WTC11 (cell line): Measurements from ENCODE around the gene GHRHR. TPM values are rescaled to one million over a fixed set of nuclear protein-coding genes. Genes with fewer than 3 reads are reported as not detected.

Experiments
- ATAC-seq: fragments of 200-7000 bp; cut with Tn5 transposase; 2 replicates; pipeline ENCODE4 v1.10.0; 2021; ENCODE audit warnings: mild to moderate bottlenecking, moderate library complexity
- CTCF ChIA-PET: fragments of 300-600 bp; sonication (Branson Sonifier 250); formaldehyde crosslinking; loops from one replicate; lab custom pipeline; 2021; ENCODE audit warnings: antibody characterized with exemption; lab: Charles Lee
- POLR2A ChIA-PET: fragments of 350-600 bp; sonication (Branson Sonifier 250); formaldehyde crosslinking; loops from one replicate; lab custom pipeline; 2021; ENCODE audit warnings: antibody characterized with exemption; lab: Charles Lee
- DNase-seq: peaks from one replicate; pipeline ENCODE4 v3.0.0; 2021; ENCODE audit warnings: low spot score
- H3K27ac Mint-ChIP-seq: 2 replicates; pipeline ENCODE4 v1.8.0; 2021; ENCODE audit warnings: mixed read lengths
- H3K27me3 Mint-ChIP-seq: 2 replicates; pipeline ENCODE4 v1.8.0; 2021; ENCODE audit warnings: low read depth, mild to moderate bottlenecking, moderate library complexity, mixed read lengths
- H3K36me3 Mint-ChIP-seq: 2 replicates; pipeline ENCODE4 v1.8.0; 2021; ENCODE audit warnings: mixed read lengths
- H3K4me1 Mint-ChIP-seq: 2 replicates; pipeline ENCODE4 v1.8.0; 2022; ENCODE audit warnings: mixed read lengths
- H3K4me3 Mint-ChIP-seq: 2 replicates; pipeline ENCODE4 v1.8.0; 2021; ENCODE audit warnings: mild to moderate bottlenecking, moderate library complexity, mixed read lengths
- H3K9me3 Mint-ChIP-seq: 2 replicates; pipeline ENCODE4 v1.8.0; 2021; ENCODE audit warnings: mixed read lengths
- CTCF ChIP-seq: fragments of 200-600 bp; IDR thresholded peaks from 2 replicates; pipeline ENCODE4 v1.8.0; 2022; ENCODE audit warnings: antibody characterized with exemption
- E2F4 ChIP-seq: sonication (generic); formaldehyde crosslinking; IDR thresholded peaks from 2 replicates; pipeline ENCODE4 v1.8.1; 2022; ENCODE audit warnings: low read depth, mild to moderate bottlenecking, moderate library complexity, missing genetic modification reagents, borderline replicate concordance
- E2F5 ChIP-seq: sonication (generic); formaldehyde crosslinking; IDR thresholded peaks from 2 replicates; pipeline ENCODE4 v1.8.1; 2022; ENCODE audit warnings: mild to moderate bottlenecking, moderate library complexity, missing genetic modification reagents
- ERG ChIP-seq: fragments of 250-450 bp; sonication (Bioruptor Pico); IDR thresholded peaks from 2 replicates; pipeline ENCODE4 v1.8.0; 2021; ENCODE audit warnings: mild to moderate bottlenecking
- ESRRA ChIP-seq: sonication (generic); formaldehyde crosslinking; IDR thresholded peaks from 2 replicates; pipeline ENCODE4 v1.8.1; 2022; ENCODE audit warnings: mild to moderate bottlenecking, missing genetic modification reagents, borderline replicate concordance
- FOXK1 ChIP-seq: sonication (generic); formaldehyde crosslinking; IDR thresholded peaks from 2 replicates; pipeline ENCODE4 v1.8.0; 2022; ENCODE audit warnings: mild to moderate bottlenecking, moderate library complexity, missing genetic modification reagents
- HMGXB4 ChIP-seq: sonication (generic); formaldehyde crosslinking; IDR thresholded peaks from 2 replicates; pipeline ENCODE4 v1.8.1; 2023; ENCODE audit warnings: mild to moderate bottlenecking, moderate library complexity, missing genetic modification reagents
- MXD4 ChIP-seq: fragments of 250-450 bp; sonication (Bioruptor Pico); IDR thresholded peaks from 2 replicates; pipeline ENCODE4 v1.8.0; 2021; ENCODE audit warnings: mild to moderate bottlenecking, moderate library complexity, borderline replicate concordance
- NFYB ChIP-seq: sonication (generic); formaldehyde crosslinking; conservative IDR thresholded peaks from 2 replicates; pipeline ENCODE4 v1.8.0; 2022; ENCODE audit warnings: low read depth, missing genetic modification reagents
- NR1H2 ChIP-seq: sonication (generic); formaldehyde crosslinking; IDR thresholded peaks from 2 replicates; pipeline ENCODE4 v1.9.0; 2021; ENCODE audit warnings: mild to moderate bottlenecking, moderate library complexity, missing genetic modification reagents
- NR2C2 ChIP-seq: sonication (generic); formaldehyde crosslinking; IDR thresholded peaks from 2 replicates; pipeline ENCODE4 v1.8.0; 2022; ENCODE audit warnings: mild to moderate bottlenecking, missing genetic modification reagents
- PRDM15 ChIP-seq: sonication (generic); formaldehyde crosslinking; IDR thresholded peaks from 2 replicates; pipeline ENCODE4 v1.8.0; 2022; ENCODE audit warnings: missing genetic modification reagents
- PRRX2 ChIP-seq: fragments of 250-450 bp; sonication (Bioruptor Pico); IDR thresholded peaks from 2 replicates; pipeline ENCODE4 v1.8.0; 2021; ENCODE audit warnings: mild to moderate bottlenecking
- SMAD3 ChIP-seq: sonication (generic); formaldehyde crosslinking; IDR thresholded peaks from 2 replicates; pipeline ENCODE4 v1.8.0; 2022; ENCODE audit warnings: missing genetic modification reagents, mild to moderate bottlenecking, borderline replicate concordance
- ZBTB21 ChIP-seq: sonication (generic); formaldehyde crosslinking; IDR thresholded peaks from 2 replicates; pipeline ENCODE4 v1.8.1; 2023; ENCODE audit warnings: mild to moderate bottlenecking, missing genetic modification reagents, borderline replicate concordance
- ZMAT4 ChIP-seq: fragments of 250-450 bp; sonication (Bioruptor Pico); IDR thresholded peaks from 2 replicates; pipeline ENCODE4 v1.9.0; 2021; ENCODE audit warnings: mild to moderate bottlenecking
- ZNF281 ChIP-seq: sonication (generic); formaldehyde crosslinking; IDR thresholded peaks from 2 replicates; pipeline ENCODE4 v1.8.0; 2023; ENCODE audit warnings: mild to moderate bottlenecking, missing genetic modification reagents
- ZNF416 ChIP-seq: fragments of 250-450 bp; sonication (Bioruptor Pico); IDR thresholded peaks from 2 replicates; pipeline ENCODE4 v1.9.0; 2021; ENCODE audit warnings: mild to moderate bottlenecking, inconsistent platforms
- total RNA-seq: library from RNA; stranded (reverse); gene quantifications from 3 replicates; pipeline ENCODE4 v1.2.3, GENCODE V29; 2021

Gene GHRHR
- total RNA-seq, 1 experiment from 2014 or later: 5.0 TPM

- DNase-seq: no peak
- ChIA-PET CTCF (no interaction called here), POLR2A (no interaction called here)
- no peaks in the 10 kb centered on the region for H3K9me3 Mint-ChIP-seq
- H3K4me1 Mint-ChIP-seq: peaks cover 33% of the 10 kb centered on the region
- H3K27ac Mint-ChIP-seq: no peak overlapping the region
- ATAC-seq: no peak
- H3K36me3 Mint-ChIP-seq: no peaks in the 10 kb centered on the region
- H3K4me3 Mint-ChIP-seq: no peak overlapping the region
- no peaks in the 10 kb centered on the region for H3K27me3 Mint-ChIP-seq
- no peak for TF ChIP-seq HMGXB4
- no peak for TF ChIP-seq NR2C2 (CRISPR knock-in tag)
- TF ChIP-seq ZBTB21 (CRISPR knock-in tag): no peak
- TF ChIP-seq PRRX2 (CRISPR knock-in tag): no peak
- TF ChIP-seq FOXK1: no peak
- no peak for TF ChIP-seq ZMAT4 (CRISPR knock-in tag)
- no peak for TF ChIP-seq MXD4 (CRISPR knock-in tag)
- no peak for TF ChIP-seq PRDM15 (CRISPR knock-in tag)
- TF ChIP-seq ERG (CRISPR knock-in tag): no peak
- TF ChIP-seq SMAD3: no peak
- no peak for TF ChIP-seq ESRRA (CRISPR knock-in tag)
Measured at GRCh38 chr7:31017721-31018120, 54.0 kb downstream of the GHRHR start.

- Mint-ChIP-seq H3K36me3 (no peaks in the 10 kb centered on the region), H3K9me3 (no peaks in the 10 kb centered on the region), H3K4me1 (peaks cover 34% of the 10 kb centered on the region), H3K4me3 (no peak overlapping the region), H3K27ac (no peak overlapping the region), H3K27me3 (no peaks in the 10 kb centered on the region)
- ChIA-PET CTCF (interaction anchor here (0.9 to 2.5 kb wide), 5 partner anchors 35 to 229 kb away, joined by 4 to 15 read pairs (median 4); no protein-coding TSS in a partner anchor), POLR2A (no interaction called here)
- no peak for TF ChIP-seq PRRX2 (CRISPR knock-in tag)
- no peak for TF ChIP-seq ZNF416 (CRISPR knock-in tag)
- TF ChIP-seq ZMAT4 (CRISPR knock-in tag): no peak
- TF ChIP-seq E2F5: no peak
- TF ChIP-seq ZNF281 (CRISPR knock-in tag): no peak
- no peak for TF ChIP-seq CTCF
- no peak for TF ChIP-seq E2F4 (CRISPR knock-in tag)
- TF ChIP-seq NFYB (CRISPR knock-in tag): no peak
- TF ChIP-seq NR1H2 (CRISPR knock-in tag): no peak
- DNase-seq (no peak), ATAC-seq (no peak)
Measured at GRCh38 chr7:31019509-31019908, 55.8 kb downstream of the GHRHR start.
